Keratinocyte (primary cell): ENCODE data around the gene PSMF1. TPM values are rescaled to one million over a fixed set of nuclear protein-coding genes. Genes with fewer than 3 reads are reported as not detected.
A peak's percentile ranks its signal among the peaks of the same experiment; 100 is the strongest.

Experiments
- DNase-seq: peaks from one replicate; pipeline ENCODE4 v3.0.0-alpha.2; 2011; ENCODE audit warnings: low read depth, missing footprints, low spot score
- FAIRE-seq: peaks from 2 replicates; lab custom pipeline; 2011; peaks lifted over from hg19 to GRCh38; lab: Jason Lieb, UNC
- H2AFZ ChIP-seq: 2 replicates; pipeline ENCODE4 v1.6.0; 2012; ENCODE audit warnings: low read length, control low read depth, inconsistent platforms; ENCODE audit not compliant: control insufficient read depth
- H3K27ac ChIP-seq: 2 replicates; pipeline ENCODE4 v1.5.1; 2011; ENCODE audit warnings: low read length; ENCODE audit not compliant: control insufficient read depth, insufficient read depth
- H3K27me3 ChIP-seq: 3 replicates; pipeline ENCODE4 v1.6.0; 2011; ENCODE audit warnings: low read length; ENCODE audit not compliant: control insufficient read depth, insufficient read depth; ENCODE audit errors: extremely low read depth
- H3K36me3 ChIP-seq, 2 experiments: 2 replicates in 1 of 2; 3 replicates in 1 of 2; pipeline ENCODE4 v1.5.1; 2011; ENCODE audit warnings: low read length in 2 of 2, mild to moderate bottlenecking in 1 of 2; ENCODE audit not compliant: control insufficient read depth in 2 of 2, insufficient read depth in 2 of 2; ENCODE audit errors: extremely low read depth in 1 of 2
- H3K4me1 ChIP-seq: 3 replicates; pipeline ENCODE4 v1.5.1; 2011; ENCODE audit warnings: low read length; ENCODE audit not compliant: control insufficient read depth, insufficient read depth; ENCODE audit errors: extremely low read depth
- H3K4me2 ChIP-seq: 3 replicates; pipeline ENCODE4 v1.6.0; 2011; ENCODE audit warnings: low read depth, low read length; ENCODE audit not compliant: control insufficient read depth, insufficient read depth; ENCODE audit errors: extremely low read depth
- H3K4me3 ChIP-seq, 3 experiments: fragments of 200-600 bp in 1 of 3; sonication (generic) in 1 of 3; 2 replicates in 2 of 3; 3 replicates in 1 of 3; pipeline ENCODE4 v1.5.1; 2011 to 2016; ENCODE audit warnings: low read length in 3 of 3, mild to moderate bottlenecking in 3 of 3, control low read depth in 2 of 3, inconsistent platforms in 1 of 3, low read depth in 1 of 3, mixed read lengths in 1 of 3, mixed run types in 1 of 3, moderate library complexity in 1 of 3; ENCODE audit not compliant: control insufficient read depth in 2 of 3, insufficient read depth in 2 of 3; ENCODE audit errors: extremely low read depth in 1 of 3
- H3K79me2 ChIP-seq: 2 replicates; pipeline ENCODE4 v1.6.0; 2012; ENCODE audit warnings: low read length; ENCODE audit not compliant: control insufficient read depth, insufficient read depth
- H3K9ac ChIP-seq: 3 replicates; pipeline ENCODE4 v1.6.0; 2011; ENCODE audit warnings: low read length; ENCODE audit not compliant: control insufficient read depth, insufficient read depth; ENCODE audit errors: extremely low read depth
- H3K9me1 ChIP-seq: 3 replicates; pipeline ENCODE4 v1.6.0; 2011; ENCODE audit warnings: low read length; ENCODE audit not compliant: control insufficient read depth, insufficient read depth; ENCODE audit errors: extremely low read depth
- H3K9me3 ChIP-seq: 2 replicates; pipeline ENCODE4 v1.5.1; 2012; ENCODE audit warnings: low read depth, low read length; ENCODE audit not compliant: control insufficient read depth
- H4K20me1 ChIP-seq: 3 replicates; pipeline ENCODE4 v1.6.0; 2011; ENCODE audit warnings: low read length; ENCODE audit not compliant: control insufficient read depth, insufficient read depth; ENCODE audit errors: extremely low read depth
- CTCF ChIP-seq, 3 experiments: IDR thresholded peaks in 1 of 3; conservative IDR thresholded peaks in 1 of 3; optimal IDR thresholded peaks in 1 of 3; 2 replicates in 2 of 3; 3 replicates in 1 of 3; pipeline versions ENCODE3 to v1.5.1; 2011; ENCODE audit warnings: low read length in 3 of 3, mild to moderate bottlenecking in 3 of 3, moderate library complexity in 2 of 3, control low read depth in 1 of 3, inconsistent platforms in 1 of 3; ENCODE audit not compliant: insufficient read depth in 2 of 3; ENCODE audit errors: extremely low read depth in 1 of 3
- EZH2 ChIP-seq: IDR thresholded peaks from one replicate; pipeline ENCODE4 v1.6.1; 2012; ENCODE audit warnings: inconsistent platforms, mild to moderate bottlenecking, low read length, moderate library complexity
- dilution Hi-C: fragments of 300-500 bp; cut with MboI; formaldehyde crosslinking; loops from one replicate; pipeline ENCODE4 v1.7.0; 2020; ENCODE audit warnings: low sequenced_read_pairs; ENCODE audit not compliant: extremely low pct_ligation_motif_present
- polyA plus RNA-seq, 5 experiments: library from polyadenylated mRNA; depleted of rRNA in 3 of 5; stranded (reverse) in 3 of 5; stranded (forward) in 1 of 5; unstranded in 1 of 5; fragments of >200 nt; gene quantifications; 1 replicate in 1 of 5; 2 replicates in 3 of 5; 3 replicates in 1 of 5; pipeline versions ENCODE4 v1.2.1 to v1.2.3, GENCODE V29; 2011 to 2012; ENCODE audit warnings: missing spikeins in 2 of 5, low read depth in 1 of 5, low replicate concordance in 1 of 5

The PSMF1 gene
- polyA plus RNA-seq, 1 donor (not counting 4 experiments of a cell fraction or from before 2014, with no cell fraction given) = 58.5 TPM

- no peaks in the 10 kb centered on the region for H3K27me3 ChIP-seq
- H3K36me3 ChIP-seq = peaks cover 2 to 7% of the 10 kb centered on the region in 2 experiments
- H3K9me3 ChIP-seq = no peaks in the 10 kb centered on the region
- H3K4me2 ChIP-seq = no peak overlapping the region
- H3K9me1 ChIP-seq = peaks cover 6% of the 10 kb centered on the region
- FAIRE-seq = no peak
- no peak overlapping the region for H3K9ac ChIP-seq
- H3K4me1 ChIP-seq = no peaks in the 10 kb centered on the region
- H4K20me1 ChIP-seq = peaks cover 3% of the 10 kb centered on the region
- H3K4me3 ChIP-seq = no peak overlapping the region
- dilution Hi-C loops = no loop called here
- H3K79me2 ChIP-seq = no peaks in the 10 kb centered on the region
- TF ChIP-seq EZH2 = no peak
- no peak for TF ChIP-seq CTCF (optimal IDR thresholded peaks at IDR 0.05 in 1 of 3, IDR thresholded peaks at IDR 0.05 in 1 of 3, conservative IDR thresholded peaks at IDR 0.05 in 1 of 3; ENCODE audit: extremely low read depth in 1 of 3, insufficient read depth in 2 of 3, low read length in 3 of 3)
- no peak for DNase-seq
- no peak overlapping the region for H2AFZ ChIP-seq
- no peak overlapping the region for H3K27ac ChIP-seq
Measured at GRCh38 chr20:1174787-1175186, 56.4 kb downstream of the PSMF1 start.

GRCh38 chr20:1177680-1178079, 59.3 kb downstream of the PSMF1 start:
- DNase-seq (no peak), FAIRE-seq (no peak)
- peak in 1 of 3 experiments; percentile 19 for TF ChIP-seq CTCF (optimal IDR thresholded peaks at IDR 0.05 in 1 of 3, IDR thresholded peaks at IDR 0.05 in 1 of 3, conservative IDR thresholded peaks at IDR 0.05 in 1 of 3; ENCODE audit: extremely low read depth in 1 of 3, insufficient read depth in 2 of 3, low read length in 3 of 3)
- no peak for TF ChIP-seq EZH2
- H3K4me2 ChIP-seq = no peak overlapping the region
- peaks cover 6% of the 10 kb centered on the region for H3K27me3 ChIP-seq
- H3K9me1 ChIP-seq = peaks cover 3% of the 10 kb centered on the region
- peaks cover 0 to 2% of the 10 kb centered on the region in 2 experiments for H3K36me3 ChIP-seq
- H2AFZ ChIP-seq = no peak overlapping the region
- no peak overlapping the region for H3K9ac ChIP-seq
- dilution Hi-C loops = no loop called here
- no peak overlapping the region for H3K27ac ChIP-seq
- H3K4me3 ChIP-seq = no peak overlapping the region
- no peaks in the 10 kb centered on the region for H4K20me1 ChIP-seq
- no peaks in the 10 kb centered on the region for H3K4me1 ChIP-seq
- no peaks in the 10 kb centered on the region for H3K79me2 ChIP-seq
- no peaks in the 10 kb centered on the region for H3K9me3 ChIP-seq
